Measurements from ENCODE around the gene MPDU1.

The MPDU1 gene

DNA sequence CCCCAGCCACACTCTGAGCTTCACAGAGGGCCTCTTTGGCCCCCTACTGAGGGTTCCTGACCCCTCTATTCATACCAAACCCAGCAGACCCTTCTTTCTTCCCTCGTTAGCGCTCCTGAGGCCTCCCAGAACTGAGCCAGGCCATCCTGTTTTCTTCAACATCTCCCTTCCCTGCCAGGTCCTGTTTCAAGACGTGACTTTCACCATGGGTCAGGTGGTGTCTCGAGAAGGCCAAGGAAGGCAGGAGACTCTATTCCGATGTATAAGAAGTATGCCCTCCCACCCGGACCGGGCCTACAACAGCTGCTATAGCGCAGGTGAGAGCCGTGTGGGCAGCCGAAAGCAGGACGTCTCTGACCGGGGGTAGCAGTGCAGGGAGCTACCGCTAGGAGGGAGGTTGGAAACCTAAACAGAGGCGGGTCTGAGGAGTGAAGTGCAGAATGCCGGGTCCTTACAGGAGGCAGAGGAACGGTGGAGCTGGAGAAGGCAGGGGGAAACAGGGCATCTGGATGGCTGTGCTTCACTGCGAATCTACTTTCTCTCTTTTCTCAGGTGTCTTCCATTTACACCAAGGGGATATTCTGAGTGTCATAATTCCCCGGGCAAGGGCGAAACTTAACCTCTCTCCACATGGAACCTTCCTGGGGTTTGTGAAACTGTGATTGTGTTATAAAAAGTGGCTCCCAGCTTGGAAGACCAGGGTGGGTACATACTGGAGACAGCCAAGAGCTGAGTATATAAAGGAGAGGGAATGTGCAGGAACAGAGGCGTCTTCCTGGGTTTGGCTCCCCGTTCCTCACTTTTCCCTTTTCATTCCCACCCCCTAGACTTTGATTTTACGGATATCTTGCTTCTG lies 23.3 kb upstream of the MPDU1 start:
- peak; percentile 40 for DNase-seq (ENCODE audit: low read depth)

- peak; percentile 76 for DNase-seq (ENCODE audit: low read depth)
These were observed 22.6 kb upstream of the MPDU1 start for GRCh38 chr17:7561028-7561575.

DNA sequence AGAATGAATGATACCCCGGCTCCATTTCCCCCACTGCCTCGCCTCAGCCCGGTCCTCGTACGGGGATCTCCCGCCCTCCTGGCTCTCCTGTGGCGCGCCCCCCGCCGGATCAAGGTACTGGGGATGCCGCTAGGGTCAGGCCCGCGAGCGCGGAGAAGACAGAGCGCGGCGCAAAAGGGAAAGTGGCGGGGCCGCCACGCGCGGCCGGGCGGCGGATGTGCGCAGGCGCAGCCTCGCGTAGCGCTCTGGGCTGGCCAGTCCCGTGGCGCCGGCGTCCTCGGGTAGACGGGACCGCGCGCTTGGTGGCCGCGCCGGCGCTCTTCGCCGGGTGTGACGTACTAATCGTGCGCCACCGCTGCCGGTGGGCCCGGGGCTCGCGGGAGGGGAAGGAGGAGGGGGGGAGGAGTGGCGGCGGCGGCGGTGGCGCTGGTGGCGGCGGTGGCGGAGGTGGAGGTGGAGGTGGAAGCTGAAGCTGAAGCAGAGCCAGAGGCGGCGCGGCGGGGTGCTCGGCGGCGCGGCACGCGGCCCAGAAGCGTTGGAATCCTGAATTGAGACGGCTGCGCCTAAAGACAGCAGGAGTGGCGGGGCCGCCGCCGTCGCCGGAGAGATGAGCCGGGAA lies 22.0 kb upstream of the MPDU1 start, which contains the start of gene SENP3:
TSS of gene SENP3 (plus strand) at position 331 of the 619 bp plus-strand sequence. CDS start 1,158 bp downstream, outside the sequence.
- DNase-seq (ENCODE audit: low read depth) = peak; percentile 89

- no peak for DNase-seq (ENCODE audit: low read depth)
These were observed 21.4 kb upstream of the MPDU1 start for GRCh38 chr17:7562208-7562605.

DNA sequence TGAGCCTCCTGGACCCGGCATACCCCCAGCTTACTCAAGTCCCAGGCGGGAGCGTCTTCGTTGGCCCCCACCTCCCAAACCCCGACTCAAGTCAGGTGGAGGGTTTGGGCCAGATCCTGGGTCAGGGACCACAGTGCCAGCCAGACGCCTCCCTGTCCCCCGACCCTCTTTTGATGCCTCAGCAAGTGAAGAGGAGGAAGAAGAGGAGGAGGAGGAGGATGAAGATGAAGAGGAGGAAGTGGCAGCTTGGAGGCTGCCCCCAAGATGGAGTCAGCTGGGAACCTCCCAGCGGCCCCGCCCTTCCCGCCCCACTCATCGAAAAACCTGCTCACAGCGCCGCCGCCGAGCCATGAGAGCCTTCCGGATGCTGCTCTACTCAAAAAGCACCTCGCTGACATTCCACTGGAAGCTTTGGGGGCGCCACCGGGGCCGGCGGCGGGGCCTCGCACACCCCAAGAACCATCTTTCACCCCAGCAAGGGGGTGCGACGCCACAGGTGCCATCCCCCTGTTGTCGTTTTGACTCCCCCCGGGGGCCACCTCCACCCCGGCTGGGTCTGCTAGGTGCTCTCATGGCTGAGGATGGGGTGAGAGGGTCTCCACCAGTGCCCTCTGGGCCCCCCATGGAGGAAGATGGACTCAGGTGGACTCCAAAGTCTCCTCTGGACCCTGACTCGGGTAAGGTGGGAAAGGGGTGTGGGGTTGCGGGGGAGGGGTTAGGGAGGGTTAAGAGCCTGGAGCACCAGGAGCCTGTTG lies 20.4 kb upstream of the MPDU1 start:
- DNase-seq (ENCODE audit: low read depth) = no peak

GRCh38 chr17:7569571-7569970 lies 14.1 kb upstream of the MPDU1 start:
- no peak for DNase-seq (ENCODE audit: low read depth)

DNA sequence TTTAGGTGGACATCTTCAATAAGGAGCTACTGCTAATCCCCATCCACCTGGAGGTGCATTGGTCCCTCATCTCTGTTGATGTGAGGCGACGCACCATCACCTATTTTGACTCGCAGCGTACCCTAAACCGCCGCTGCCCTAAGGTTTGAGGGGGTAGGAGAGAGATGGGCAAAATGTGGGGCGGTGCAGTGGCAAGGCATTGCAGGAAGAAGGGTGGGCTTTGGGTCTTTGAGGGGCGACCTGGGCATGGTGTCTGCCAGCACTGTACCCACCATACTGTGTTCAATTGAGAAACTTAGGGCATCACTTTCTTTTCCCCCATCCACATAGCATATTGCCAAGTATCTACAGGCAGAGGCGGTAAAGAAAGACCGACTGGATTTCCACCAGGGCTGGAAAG lies 13.3 kb upstream of the MPDU1 start:
- DNase-seq (ENCODE audit: low read depth) = no peak

DNA sequence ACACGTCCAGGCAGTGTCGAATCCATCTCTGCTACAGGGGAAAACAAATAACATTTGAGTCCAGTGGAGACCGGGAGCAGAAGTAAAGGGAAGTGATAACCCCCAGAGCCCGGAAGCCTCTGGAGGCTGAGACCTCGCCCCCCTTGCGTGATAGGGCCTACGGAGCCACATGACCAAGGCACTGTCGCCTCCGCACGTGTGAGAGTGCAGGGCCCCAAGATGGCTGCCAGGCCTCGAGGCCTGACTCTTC lies 11.4 kb upstream of the MPDU1 start:
- DNase-seq (ENCODE audit: low read depth) = no peak

GRCh38 chr17:7572588-7573323 lies 10.9 kb upstream of the MPDU1 start:
- DNase-seq (ENCODE audit: low read depth) = peak; percentile 99

GRCh38 chr17:7573324-7574080 lies 10.2 kb upstream of the MPDU1 start:
- peak; percentile 86 for DNase-seq (ENCODE audit: low read depth)

- DNase-seq (ENCODE audit: low read depth) = no peak
These were observed 9.3 kb upstream of the MPDU1 start for GRCh38 chr17:7574176-7574953.

DNA sequence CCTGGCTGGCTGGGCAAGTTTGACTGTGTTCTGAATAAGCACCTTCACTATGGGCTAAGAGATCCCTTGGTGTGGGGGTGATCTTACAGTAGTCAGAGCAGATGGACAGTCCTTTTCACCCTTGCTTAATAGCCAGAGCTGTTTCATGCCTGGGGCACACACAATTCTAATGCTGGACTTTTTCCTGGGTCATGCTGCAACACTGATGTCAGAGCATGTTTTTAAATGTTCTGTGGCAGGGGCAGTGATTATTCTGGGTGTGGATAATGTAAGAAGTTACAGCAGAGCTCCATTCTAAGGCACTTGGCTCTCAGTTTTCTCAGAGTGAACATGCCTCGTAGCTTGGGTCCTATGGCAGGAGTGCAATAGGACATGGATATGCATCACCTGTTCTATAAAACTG lies 8.2 kb upstream of the MPDU1 start:
- no peak for DNase-seq (ENCODE audit: low read depth)

GRCh38 chr17:7575959-7576358 lies 7.7 kb upstream of the MPDU1 start:
- no peak for DNase-seq (ENCODE audit: low read depth)

DNA sequence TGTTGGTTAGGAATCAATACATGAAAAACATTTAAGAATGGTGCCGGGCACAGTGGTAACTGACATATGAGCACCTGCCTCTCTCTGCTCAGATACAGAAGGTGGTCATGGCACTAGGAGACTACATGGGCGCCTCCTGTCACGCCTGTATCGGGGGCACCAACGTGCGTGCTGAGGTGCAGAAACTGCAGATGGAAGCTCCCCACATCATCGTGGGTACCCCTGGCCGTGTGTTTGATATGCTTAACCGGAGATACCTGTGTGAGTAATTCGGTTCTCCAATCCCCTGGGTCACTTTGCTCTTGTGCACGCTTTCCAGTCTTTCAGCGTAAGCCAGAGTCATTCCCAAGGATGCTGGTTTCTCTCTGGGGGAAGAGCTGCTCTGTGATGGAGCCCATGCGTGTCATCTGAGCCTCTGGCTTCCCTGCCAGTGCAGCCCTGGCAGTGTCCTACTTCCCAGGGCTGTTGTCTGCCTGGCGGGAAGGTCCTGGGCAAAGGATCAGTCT lies 7.2 kb upstream of the MPDU1 start:
- no peak for DNase-seq (ENCODE audit: low read depth)

DNA sequence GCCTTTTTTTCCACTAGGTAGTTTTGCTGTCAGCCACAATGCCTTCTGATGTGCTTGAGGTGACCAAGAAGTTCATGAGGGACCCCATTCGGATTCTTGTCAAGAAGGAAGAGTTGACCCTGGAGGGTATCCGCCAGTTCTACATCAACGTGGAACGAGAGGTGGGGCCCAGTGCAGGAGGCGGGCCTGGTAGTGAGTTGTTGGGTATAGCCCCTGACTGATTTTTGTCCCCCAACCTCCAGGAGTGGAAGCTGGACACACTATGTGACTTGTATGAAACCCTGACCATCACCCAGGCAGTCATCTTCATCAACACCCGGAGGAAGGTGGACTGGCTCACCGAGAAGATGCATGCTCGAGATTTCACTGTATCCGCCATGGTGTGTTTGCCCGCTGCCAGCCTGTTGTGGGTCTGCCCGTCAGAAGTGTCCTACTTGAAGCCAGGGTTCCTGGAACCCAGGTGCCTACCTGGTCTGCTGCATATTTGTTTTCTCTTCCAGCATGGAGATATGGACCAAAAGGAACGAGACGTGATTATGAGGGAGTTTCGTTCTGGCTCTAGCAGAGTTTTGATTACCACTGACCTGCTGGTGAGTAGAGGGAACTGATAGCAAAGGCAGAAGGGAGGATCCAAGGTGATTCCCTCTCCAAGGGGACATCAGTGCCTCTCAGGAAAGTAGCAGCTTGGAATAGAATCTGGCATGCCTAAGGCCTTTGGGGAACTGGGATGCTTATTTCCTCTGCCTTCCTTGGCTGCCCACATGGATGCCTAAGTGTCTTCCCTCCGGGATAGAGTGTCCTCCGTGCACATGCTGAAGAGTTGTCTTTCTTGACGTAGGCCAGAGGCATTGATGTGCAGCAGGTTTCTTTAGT lies 6.1 kb upstream of the MPDU1 start:
- DNase-seq (ENCODE audit: low read depth) = no peak

DNA sequence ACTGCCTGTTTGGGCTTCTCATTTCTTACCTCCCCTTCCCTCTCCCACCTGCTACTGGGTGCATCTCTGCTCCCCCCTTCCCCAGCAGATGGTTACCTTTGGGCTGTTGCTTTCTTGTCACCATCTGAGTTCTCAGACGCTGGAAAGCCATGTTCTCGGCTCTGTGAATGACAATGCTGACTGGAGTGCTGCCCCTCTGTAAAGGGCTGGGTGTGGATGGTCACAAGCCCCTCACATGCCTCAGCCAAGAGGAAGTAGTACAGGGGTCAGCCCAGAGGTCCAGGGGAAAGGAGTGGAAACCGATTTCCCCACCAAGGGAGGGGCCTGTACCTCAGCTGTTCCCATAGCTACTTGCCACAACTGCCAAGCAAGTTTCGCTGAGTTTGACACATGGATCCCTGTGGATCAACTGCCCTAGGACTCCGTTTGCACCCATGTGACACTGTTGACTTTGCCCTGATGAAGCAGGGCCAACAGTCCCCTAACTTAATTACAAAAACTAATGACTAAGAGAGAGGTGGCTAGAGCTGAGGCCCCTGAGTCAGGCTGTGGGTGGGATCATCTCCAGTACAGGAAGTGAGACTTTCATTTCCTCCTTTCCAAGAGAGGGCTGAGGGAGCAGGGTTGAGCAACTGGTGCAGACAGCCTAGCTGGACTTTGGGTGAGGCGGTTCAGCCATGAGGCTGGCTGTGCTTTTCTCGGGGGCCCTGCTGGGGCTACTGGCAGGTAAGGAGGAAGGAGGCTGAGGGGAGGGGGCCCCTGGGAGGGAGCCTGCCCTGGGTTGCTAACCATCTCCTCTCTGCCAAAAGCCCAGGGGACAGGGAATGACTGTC lies 4.4 kb upstream of the MPDU1 start, which contains the start of gene CD68:
TSS of gene CD68 (plus strand) at position 638 of the 833 bp plus-strand sequence. CDS start at position 678, 40 bp downstream.
- peak; percentile 60 for DNase-seq (ENCODE audit: low read depth)

DNA sequence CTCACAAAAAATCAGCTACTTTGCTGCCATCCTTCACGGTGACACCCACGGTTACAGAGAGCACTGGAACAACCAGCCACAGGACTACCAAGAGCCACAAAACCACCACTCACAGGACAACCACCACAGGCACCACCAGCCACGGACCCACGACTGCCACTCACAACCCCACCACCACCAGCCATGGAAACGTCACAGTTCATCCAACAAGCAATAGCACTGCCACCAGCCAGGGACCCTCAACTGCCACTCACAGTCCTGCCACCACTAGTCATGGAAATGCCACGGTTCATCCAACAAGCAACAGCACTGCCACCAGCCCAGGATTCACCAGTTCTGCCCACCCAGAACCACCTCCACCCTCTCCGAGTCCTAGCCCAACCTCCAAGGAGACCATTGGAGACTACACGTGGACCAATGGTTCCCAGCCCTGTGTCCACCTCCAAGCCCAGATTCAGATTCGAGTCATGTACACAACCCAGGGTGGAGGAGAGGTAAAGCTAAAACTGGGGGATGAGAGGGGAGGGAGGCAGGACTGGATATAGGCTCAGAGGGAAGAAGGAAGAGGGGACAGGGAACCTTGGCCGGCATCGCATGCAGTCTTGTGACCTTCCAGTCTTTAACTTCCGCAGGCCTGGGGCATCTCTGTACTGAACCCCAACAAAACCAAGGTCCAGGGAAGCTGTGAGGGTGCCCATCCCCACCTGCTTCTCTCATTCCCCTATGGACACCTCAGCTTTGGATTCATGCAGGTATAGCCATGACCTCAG lies 3.6 kb upstream of the MPDU1 start:
- no peak for DNase-seq (ENCODE audit: low read depth)
